KBM-7 (cell line): Measurements from ENCODE around the gene SYNRG.
A peak's percentile ranks its signal among the peaks of the same experiment; 100 is the strongest.

Source experiments
- DNase-seq: peaks from one replicate; pipeline ENCODE4 v3.0.0-alpha.2; 2015
- in situ Hi-C: fragments of 300-500 bp; cut with MboI; formaldehyde crosslinking; loops from 2 replicates; pipeline ENCODE4 v1.14.3; 2020; ENCODE audit warnings: low sequenced_read_pairs, low pct_unique_long_range_greater_than_20kb, mixed read lengths

Gene SYNRG

GRCh38 chr17:37547986-37548385, 61.2 kb downstream of the SYNRG start:
- no peak for DNase-seq
- in situ Hi-C loops: no loop called here

- in situ Hi-C loops: no loop called here
- no peak for DNase-seq
Measured at GRCh38 chr17:37546302-37546701, 62.9 kb downstream of the SYNRG start.

- in situ Hi-C loops: no loop called here
- no peak for DNase-seq
Measured at GRCh38 chr17:37545486-37545885, 63.7 kb downstream of the SYNRG start.

- no peak for DNase-seq
- in situ Hi-C loops: no loop called here
Measured at GRCh38 chr17:37543637-37544052, 65.6 kb downstream of the SYNRG start.

- DNase-seq: no peak
- in situ Hi-C loops: no loop called here
Measured at GRCh38 chr17:37541880-37542660, 67.1 kb downstream of the SYNRG start.

GRCh38 chr17:37538981-37539659, 70.1 kb downstream of the SYNRG start:
- in situ Hi-C loops: no loop called here
- DNase-seq: no peak

- in situ Hi-C loops: no loop called here
- DNase-seq: no peak
Measured at GRCh38 chr17:37535906-37536305, 73.3 kb downstream of the SYNRG start.

GRCh38 chr17:37532756-37533155, 76.5 kb downstream of the SYNRG start:
- no peak for DNase-seq
- in situ Hi-C loops: no loop called here

GRCh38 chr17:37530420-37530819, 78.8 kb downstream of the SYNRG start:
- in situ Hi-C loops: no loop called here
- no peak for DNase-seq

- in situ Hi-C loops: no loop called here
- peak; percentile 56 for DNase-seq
Measured at GRCh38 chr17:37527249-37527851, 81.9 kb downstream of the SYNRG start.

- in situ Hi-C loops: no loop called here
- no peak for DNase-seq
Measured at GRCh38 chr17:37523715-37524219, 85.5 kb downstream of the SYNRG start.

GRCh38 chr17:37521821-37522220, 87.4 kb downstream of the SYNRG start:
- in situ Hi-C loops: no loop called here
- no peak for DNase-seq

GRCh38 chr17:37520174-37520573, 89.0 kb downstream of the SYNRG start:
- in situ Hi-C loops: no loop called here
- no peak for DNase-seq

GRCh38 chr17:37519251-37519985, 89.8 kb downstream of the SYNRG start:
- in situ Hi-C loops: no loop called here
- DNase-seq: no peak

GRCh38 chr17:37518826-37519225, 90.4 kb downstream of the SYNRG start:
- in situ Hi-C loops: no loop called here
- DNase-seq: no peak

- DNase-seq: no peak
- in situ Hi-C loops: no loop called here
Measured at GRCh38 chr17:37517881-37518280, 91.3 kb downstream of the SYNRG start.

GRCh38 chr17:37516127-37516571, 93.1 kb downstream of the SYNRG start:
- in situ Hi-C loops: no loop called here
- no peak for DNase-seq

- no peak for DNase-seq
- in situ Hi-C loops: no loop called here
Measured at GRCh38 chr17:37513711-37514110, 95.5 kb downstream of the SYNRG start.

GRCh38 chr17:37512442-37513068, 96.7 kb downstream of the SYNRG start:
- DNase-seq: no peak
- in situ Hi-C loops: no loop called here
